ENCODE results near the gene CUL7. TPM values are rescaled to one million over a fixed set of nuclear protein-coding genes. Genes with fewer than 3 reads are reported as not detected.
A peak's percentile ranks its signal among the peaks of the same experiment; 100 is the strongest.

Gene CUL7
- total and polyA plus RNA-seq, 2 of the 8 experiments (the other 6 are each of a cell fraction or from before 2014, with no cell fraction given): 10.8 to 15.0 TPM

DNA sequence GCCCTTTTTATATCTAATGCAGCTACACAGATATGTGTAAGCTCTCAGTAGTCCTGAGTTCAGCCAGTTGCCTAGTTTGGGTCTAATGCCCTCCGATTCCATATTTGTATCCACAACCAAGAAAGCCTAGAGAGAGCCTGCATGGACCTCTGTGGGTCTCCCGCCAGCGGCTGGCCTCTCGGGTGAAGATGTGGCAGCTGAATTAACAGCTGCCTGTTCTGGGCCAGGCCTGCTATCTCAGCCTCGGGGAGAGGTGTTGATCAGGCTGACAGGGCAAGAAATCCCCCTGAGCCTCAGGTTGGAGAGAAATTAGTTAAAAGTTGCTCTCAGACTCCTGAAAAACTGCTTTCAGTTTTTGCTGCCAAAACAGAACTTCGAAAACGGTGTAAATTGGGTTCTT is 42.3 kb upstream of the CUL7 start:
- Histone ChIP-seq H3K56ac (replicated peaks; ENCODE audit: insufficient read length, low read depth, low read length) (no peak overlapping the region), H2BK15ac (ENCODE audit: low read length) (no peak overlapping the region), H3K4me1 (replicated peaks in 1 of 4; ENCODE audit: control insufficient read depth in 3 of 4, insufficient read depth in 4 of 4, low read length in 3 of 4) (peaks cover 13 to 30% (median 19%) of the 10 kb centered on the region in 4 experiments), H3K79me1 (ENCODE audit: low read depth, low read length) (peaks cover 15% of the 10 kb centered on the region), H3K9ac (replicated peaks in 1 of 4; ENCODE audit: extremely low read depth in 1 of 4, low read depth in 3 of 4, low read length in 3 of 4) (no peak overlapping the region), H3K18ac (ENCODE audit: extremely low read depth, low read length) (peak overlapping the region; percentile 51; the same call in 1 of the 2 replicates), H3K4me2 (ENCODE audit: insufficient read depth in 1 of 2, low read depth in 2 of 2, low read length in 2 of 2) (0 out of 4 replicates have a peak overlapping the region, but pooled peaks of 1 of the 2 experiments have one; percentile 13), H3K9me3 (ENCODE audit: insufficient read depth in 2 of 2, low read depth in 1 of 2, low read length in 1 of 2) (no peaks in the 10 kb centered on the region), H3K14ac (ENCODE audit: insufficient read length) (no peak overlapping the region), H2BK20ac (ENCODE audit: low read length) (no peak overlapping the region), H3K27ac (ENCODE audit: low read depth, low read length) (peak overlapping the region; percentile 40; the same call in 1 of the 2 replicates), H3K4ac (replicated peaks; ENCODE audit: insufficient read length, low read depth, low read length) (no peak overlapping the region), H4K91ac (replicated peaks; ENCODE audit: insufficient read length, low read length) (peak overlapping the region; percentile 85), H3K4me3 (ENCODE audit: extremely low read depth in 1 of 4, insufficient read depth in 2 of 4, low read depth in 3 of 4, low read length in 4 of 4) (no peak overlapping the region), H3K79me2 (ENCODE audit: control insufficient read depth in 1 of 2, insufficient read depth in 2 of 2, low read length in 2 of 2) (peaks cover 7 to 87% of the 10 kb centered on the region in 2 experiments), H4K20me1 (replicated peaks in 1 of 2; ENCODE audit: control insufficient read depth in 1 of 2, insufficient read depth in 2 of 2, low read length in 2 of 2) (peaks cover 0 to 2% of the 10 kb centered on the region in 2 experiments), H4K5ac (ENCODE audit: insufficient read length, low read depth, low read length) (no peak overlapping the region), H2AFZ (ENCODE audit: low read length) (no peak overlapping the region), H2BK5ac (ENCODE audit: low read depth, low read length) (peak overlapping the region; percentile 82; the same call in 1 of the 2 replicates), H3K23ac (ENCODE audit: insufficient read length) (no peak overlapping the region), H2BK120ac (replicated peaks; ENCODE audit: low read depth, low read length) (no peak overlapping the region), H2BK12ac (ENCODE audit: low read depth, low read length) (peak overlapping the region; percentile 68; the same call in 1 of the 2 replicates), H2AK5ac (ENCODE audit: low read depth, low read length) (0 out of 2 replicates have a peak overlapping the region, but pooled peaks have one; percentile 59), H3K36me3 (ENCODE audit: control insufficient read depth in 2 of 4, insufficient read depth in 4 of 4, low read length in 3 of 4) (no peaks in the 10 kb centered on the region), H3K23me2 (ENCODE audit: low read depth, low read length) (no peaks in the 10 kb centered on the region), H3K27me3 (replicated peaks in 1 of 4; ENCODE audit: control insufficient read depth in 3 of 4, extremely low read depth in 1 of 4, insufficient read depth in 3 of 4, low read length in 3 of 4) (no peaks in the 10 kb centered on the region), H4K8ac (ENCODE audit: extremely low read depth, insufficient read depth, low read length) (no peak overlapping the region)
- WGBS, 2 experiments (ENCODE audit: extremely low coverage in 1 of 2, insufficient coverage in 1 of 2, insufficient read length in 1 of 2, insufficient replicate concordance in 2 of 2, low coverage in 1 of 2, low lambda C conversion rate in 2 of 2, missing lambda C conversion rate in 1 of 2): 82% methylated on average over 7 of the region's 7 CpGs; no CpG with 5 or more reads in 1 of the 2 experiments
- TF ChIP-seq NANOG (IDR thresholded peaks at IDR 0.05; ENCODE audit: insufficient read depth, low read depth, low read length, poor library complexity, severe bottlenecking) (no peak), YY1 (IDR thresholded peaks at IDR 0.05; ENCODE audit: low read depth, low read length) (no peak), POLR2AphosphoS5 (IDR thresholded peaks at IDR 0.05; ENCODE audit: low read depth, low read length) (no peak), ASH2L (IDR thresholded peaks at IDR 0.05; ENCODE audit: low read length) (peak; percentile 15), NRF1 (IDR thresholded peaks at IDR 0.05; ENCODE audit: low read depth, low read length) (no peak), JUN (IDR thresholded peaks at IDR 0.05; ENCODE audit: low read depth, low read length) (no peak), SAP30 (IDR thresholded peaks at IDR 0.05; ENCODE audit: insufficient read depth, insufficient replicate concordance, low read length) (no peak)
- TF ChIP-seq, protein P1, sequence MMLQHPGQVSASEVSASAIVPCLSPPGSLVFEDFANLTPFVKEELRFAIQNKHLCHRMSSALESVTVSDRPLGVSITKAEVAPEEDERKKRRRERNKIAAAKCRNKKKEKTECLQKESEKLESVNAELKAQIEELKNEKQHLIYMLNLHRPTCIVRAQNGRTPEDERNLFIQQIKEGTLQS (IDR thresholded peaks at IDR 0.05; ENCODE audit: insufficient read depth, low read depth, low read length): no peak
- DNase-seq (ENCODE audit: low read depth in 1 of 2, low spot score in 2 of 2) (no peak), FAIRE-seq (no peak)
- ChIA-PET POLR2A (ENCODE audit: partially characterized antibody) (interaction anchor here (0.8 to 3.2 kb wide), 8 partner anchors 13 to 36 kb away, joined by 3 to 13 read pairs (median 3); no protein-coding TSS in a partner anchor), CTCF (ENCODE audit: partially characterized antibody) (interaction anchor here (0.5 to 2.4 kb wide), 7 partner anchors 9 to 33 kb away, joined by 3 to 11 read pairs (median 5); partner anchors contain the start of gene PTK7)
